Measurements from ENCODE around the gene DTNBP1. TPM values are rescaled to one million over a fixed set of nuclear protein-coding genes. Genes with fewer than 3 reads are reported as not detected.

DTNBP1 gene
- total and polyA plus RNA-seq, 2 of the 13 experiments (the other 11 are each of a cell fraction or from before 2014, with no cell fraction given) = 6.6 to 19.1 TPM

GRCh38 chr6:15621203-15622044 is 41.4 kb downstream of the DTNBP1 start:
- Histone ChIP-seq H3K4me1 (ENCODE audit: insufficient read depth, low read length) (peaks cover under 1% of the 10 kb centered on the region), H3K9me3 (ENCODE audit: low read length) (no peaks in the 10 kb centered on the region), H2AFZ (ENCODE audit: low read length) (no peak overlapping the region), H3K79me2 (ENCODE audit: insufficient read depth, low read length) (no peaks in the 10 kb centered on the region), H3K27ac (ENCODE audit: extremely low read length, insufficient read depth, low read length) (no peak overlapping the region), H3K4me3 (replicated peaks in 1 of 3; ENCODE audit: insufficient read depth in 1 of 3, low read depth in 2 of 3, low read length in 3 of 3) (no peak overlapping the region), H3K27me3 (ENCODE audit: control insufficient read depth in 1 of 2, insufficient read depth in 2 of 2, low read length in 2 of 2) (no peaks in the 10 kb centered on the region), H3K36me3 (replicated peaks in 1 of 2; ENCODE audit: control insufficient read depth in 1 of 2, insufficient read depth in 2 of 2, low read length in 2 of 2) (no peaks in the 10 kb centered on the region; a peak in 2 of 5 replicates), H3K9ac (ENCODE audit: insufficient read depth, low read depth, low read length) (no peak overlapping the region), H3K4me2 (ENCODE audit: low read depth, low read length) (no peak overlapping the region), H4K20me1 (ENCODE audit: insufficient read depth, low read length) (no peaks in the 10 kb centered on the region)
- ATAC-seq (peak; percentile 53; the same call in 2 of the 3 replicates), FAIRE-seq (no peak), DNase-seq (ENCODE audit: low spot score) (no peak)
- 80% methylated on average over 6 of the region's 6 CpGs for WGBS (ENCODE audit: low lambda C conversion rate)
- in situ Hi-C loops (cut with HindIII; ENCODE audit: extremely low pct_ligation_motif_present, low pct_unique_long_range_greater_than_20kb) = loop anchor here (10.0 to 25.0 kb wide), 2 partner anchors 97 to 1409 kb away; no protein-coding TSS in a partner anchor
- ChIA-PET CTCF (ENCODE audit: low intra/inter-chr PET ratio, low total read pairs) (no interaction called here), POLR2A (no interaction called here)
- intact Hi-C loops (cut with micrococcal nuclease; ENCODE audit: unreplicated experiment) = loop anchor here (2.0 kb wide), 1 partner anchor 117 kb away; no protein-coding TSS in a partner anchor
- no TSS peak for BruUV-seq (replicated peaks)
- TF ChIP-seq MEF2D (CRISPR knock-in tag; IDR thresholded peaks at IDR 0.05) (no peak), GPN1 (CRISPR knock-in tag; IDR thresholded peaks at IDR 0.05; ENCODE audit: borderline replicate concordance) (no peak), HDAC1 (CRISPR knock-in tag; IDR thresholded peaks at IDR 0.05) (no peak), WIZ (CRISPR knock-in tag; IDR thresholded peaks at IDR 0.05) (no peak), ZNF274 (CRISPR knock-in tag; IDR thresholded peaks at IDR 0.05) (no peak), ZEB1 (IDR thresholded peaks at IDR 0.05; ENCODE audit: insufficient replicate concordance, low read depth) (no peak), ZNF280B (CRISPR knock-in tag; IDR thresholded peaks at IDR 0.05; ENCODE audit: borderline replicate concordance) (no peak), ZFP1 (CRISPR knock-in tag; IDR thresholded peaks at IDR 0.05) (no peak), ZKSCAN1 (IDR thresholded peaks at IDR 0.05; ENCODE audit: low read length) (no peak), NAIF1 (CRISPR knock-in tag; IDR thresholded peaks at IDR 0.05; ENCODE audit: borderline replicate concordance) (no peak), ZBTB38 (CRISPR knock-in tag; IDR thresholded peaks at IDR 0.05) (no peak)

All from HepG2 (cell line).